Natural killer cell (primary cell): Measurements from ENCODE around the gene PTPRM. TPM values are rescaled to one million over a fixed set of nuclear protein-coding genes. Genes with fewer than 3 reads are reported as not detected.

Experiments
- ATAC-seq, 3 donors: fragments of 150-1000 bp in 2 of 3; fragments of 200-7000 bp in 1 of 3; cut with Tn5 transposase; 1 replicate in 1 of 3; 2 replicates in 2 of 3; pipeline ENCODE4 v1.10.0; 2021; ENCODE audit warnings: mild to moderate bottlenecking in 2 of 3, moderate library complexity in 2 of 3
- DNase-seq, 2 donors: peaks; one replicate each; pipeline versions ENCODE4 v3.0.0 to v3.0.0-alpha.2; 2013 to 2021; ENCODE audit warnings: mixed read lengths in 1 of 2
- H3K27ac ChIP-seq: one replicate; pipeline ENCODE4 v1.5.1; 2013; ENCODE audit warnings: mild to moderate bottlenecking, low read length
- H3K27me3 ChIP-seq: one replicate; pipeline ENCODE4 v1.6.1; 2013; ENCODE audit warnings: low read length; ENCODE audit not compliant: control insufficient read depth, insufficient read depth
- H3K36me3 ChIP-seq: one replicate; pipeline ENCODE4 v1.6.1; 2013; ENCODE audit warnings: low read length; ENCODE audit not compliant: control insufficient read depth, insufficient read depth
- H3K4me1 ChIP-seq: one replicate; pipeline ENCODE4 v1.6.1; 2013; ENCODE audit warnings: low read length; ENCODE audit not compliant: control insufficient read depth, insufficient read depth
- H3K4me3 ChIP-seq: one replicate; pipeline ENCODE4 v1.5.1; 2013; ENCODE audit warnings: low read length
- H3K9me3 ChIP-seq: one replicate; pipeline ENCODE4 v1.6.1; 2013; ENCODE audit warnings: low read length; ENCODE audit not compliant: control insufficient read depth, insufficient read depth
- H3K27ac Mint-ChIP-seq, 2 donors: one replicate each; pipeline ENCODE4 v1.8.0; 2022; ENCODE audit warnings: mild to moderate bottlenecking in 2 of 2, mixed read lengths in 2 of 2, moderate library complexity in 1 of 2
- H3K27me3 Mint-ChIP-seq, 2 donors: one replicate each; pipeline ENCODE4 v1.8.0; 2022; ENCODE audit warnings: low read depth in 2 of 2, mixed read lengths in 2 of 2
- H3K36me3 Mint-ChIP-seq: one replicate; pipeline ENCODE4 v1.8.0; 2022; ENCODE audit warnings: mixed read lengths
- H3K4me1 Mint-ChIP-seq, 2 donors: one replicate each; pipeline ENCODE4 v1.8.0; 2022; ENCODE audit warnings: mixed read lengths in 2 of 2
- H3K4me3 Mint-ChIP-seq: one replicate; pipeline ENCODE4 v1.8.0; 2022; ENCODE audit warnings: mild to moderate bottlenecking, moderate library complexity, mixed read lengths
- H3K9me3 Mint-ChIP-seq, 2 donors: one replicate each; pipeline ENCODE4 v1.8.0; 2022; ENCODE audit warnings: mixed read lengths in 2 of 2
- WGBS: methylation state at CpG from one replicate; pipeline ENCODE4 v1.1.7; 2013; ENCODE audit warnings: missing lambda C conversion rate; ENCODE audit not compliant: insufficient coverage; 5-methylcytosine and 5-hydroxymethylcytosine counted together
- intact Hi-C: fragments of 100-400 bp; cut with micrococcal nuclease; formaldehyde crosslinking; loops from one replicate; pipeline ENCODE4 v1.14.2; 2022
- total RNA-seq, 4 donors: library from RNA; stranded (reverse); fragments of 120-200 nt in 1 of 4; gene quantifications; one replicate each; pipeline versions ENCODE4 v1.2.3 to v1.2.4, GENCODE V29; 2013 to 2022
- TF ChIP-seq, protein P1 (sequence below): fragments of 200-600 bp; IDR thresholded peaks from one replicate; pipeline ENCODE4 v1.8.0; 2022; ENCODE audit warnings: antibody characterized with exemption

The PTPRM gene
- total RNA-seq, 3 donors from 2014 or later (not counting 1 experiment from before 2014, with no cell fraction given) = 5.0 to 13.2 (median 12.1) TPM

GRCh38 chr18:7600528-7601245 lies 33.6 kb downstream of the PTPRM start:
- H3K4me3 Mint-ChIP-seq = no peak overlapping the region
- H3K27me3 Mint-ChIP-seq = no peaks in the 10 kb centered on the region
- Histone ChIP-seq H3K36me3 (no peaks in the 10 kb centered on the region), H3K27ac (no peak overlapping the region), H3K4me1 (peaks cover 26% of the 10 kb centered on the region), H3K4me3 (no peak overlapping the region), H3K9me3 (no peaks in the 10 kb centered on the region), H3K27me3 (no peaks in the 10 kb centered on the region)
- ATAC-seq = no peak
- intact Hi-C loops = no loop called here
- H3K9me3 Mint-ChIP-seq = no peaks in the 10 kb centered on the region
- no peaks in the 10 kb centered on the region for H3K36me3 Mint-ChIP-seq
- 82% methylated on average over 13 of the region's 13 CpGs for WGBS
- TF ChIP-seq, protein P1, sequence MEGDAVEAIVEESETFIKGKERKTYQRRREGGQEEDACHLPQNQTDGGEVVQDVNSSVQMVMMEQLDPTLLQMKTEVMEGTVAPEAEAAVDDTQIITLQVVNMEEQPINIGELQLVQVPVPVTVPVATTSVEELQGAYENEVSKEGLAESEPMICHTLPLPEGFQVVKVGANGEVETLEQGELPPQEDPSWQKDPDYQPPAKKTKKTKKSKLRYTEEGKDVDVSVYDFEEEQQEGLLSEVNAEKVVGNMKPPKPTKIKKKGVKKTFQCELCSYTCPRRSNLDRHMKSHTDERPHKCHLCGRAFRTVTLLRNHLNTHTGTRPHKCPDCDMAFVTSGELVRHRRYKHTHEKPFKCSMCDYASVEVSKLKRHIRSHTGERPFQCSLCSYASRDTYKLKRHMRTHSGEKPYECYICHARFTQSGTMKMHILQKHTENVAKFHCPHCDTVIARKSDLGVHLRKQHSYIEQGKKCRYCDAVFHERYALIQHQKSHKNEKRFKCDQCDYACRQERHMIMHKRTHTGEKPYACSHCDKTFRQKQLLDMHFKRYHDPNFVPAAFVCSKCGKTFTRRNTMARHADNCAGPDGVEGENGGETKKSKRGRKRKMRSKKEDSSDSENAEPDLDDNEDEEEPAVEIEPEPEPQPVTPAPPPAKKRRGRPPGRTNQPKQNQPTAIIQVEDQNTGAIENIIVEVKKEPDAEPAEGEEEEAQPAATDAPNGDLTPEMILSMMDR = no peak
- peaks cover 11 to 12% of the 10 kb centered on the region in 2 donors for H3K4me1 Mint-ChIP-seq
- H3K27ac Mint-ChIP-seq = no peak overlapping the region
- DNase-seq = no peak

- Histone ChIP-seq H3K36me3 (no peaks in the 10 kb centered on the region), H3K4me1 (peaks cover 26% of the 10 kb centered on the region), H3K27ac (no peak overlapping the region), H3K27me3 (no peaks in the 10 kb centered on the region), H3K9me3 (no peaks in the 10 kb centered on the region), H3K4me3 (no peak overlapping the region)
- Mint-ChIP-seq H3K27ac (no peak overlapping the region), H3K36me3 (no peaks in the 10 kb centered on the region), H3K4me1 (peaks cover 11 to 12% of the 10 kb centered on the region in 2 donors), H3K4me3 (no peak overlapping the region), H3K27me3 (no peaks in the 10 kb centered on the region), H3K9me3 (no peaks in the 10 kb centered on the region)
- ATAC-seq (peak in 2 of 3 donors; percentile 15 to 49), DNase-seq (peak in 1 of 2 donors; percentile 11)
- 53% methylated on average over 6 of the region's 6 CpGs for WGBS
- TF ChIP-seq, protein P1 = no peak
- intact Hi-C loops = no loop called here
Measured at GRCh38 chr18:7601246-7601615, 34.1 kb downstream of the PTPRM start.

GRCh38 chr18:7601936-7602335 lies 34.8 kb downstream of the PTPRM start:
- no peaks in the 10 kb centered on the region for H3K9me3 ChIP-seq
- Mint-ChIP-seq H3K4me3 (no peak overlapping the region), H3K27ac (no peak overlapping the region), H3K27me3 (no peaks in the 10 kb centered on the region), H3K36me3 (no peaks in the 10 kb centered on the region), H3K4me1 (peaks cover 11 to 12% of the 10 kb centered on the region in 2 donors), H3K9me3 (no peaks in the 10 kb centered on the region)
- H3K4me3 ChIP-seq = no peak overlapping the region
- DNase-seq (no peak), ATAC-seq (no peak)
- H3K36me3 ChIP-seq = no peaks in the 10 kb centered on the region
- peaks cover 26% of the 10 kb centered on the region for H3K4me1 ChIP-seq
- intact Hi-C loops = no loop called here
- H3K27me3 ChIP-seq = no peaks in the 10 kb centered on the region
- TF ChIP-seq, protein P1 = no peak
- 37% methylated on average over 3 of the region's 3 CpGs for WGBS
- no peak overlapping the region for H3K27ac ChIP-seq
